Lower leg skin (tissue), 4 donors: ENCODE results near the gene FGFRL1. TPM values are rescaled to one million over a fixed set of nuclear protein-coding genes. Genes with fewer than 3 reads are reported as not detected.

Source experiments
- DNase-seq, 2 donors: peaks; one replicate each; pipeline ENCODE4 v3.0.0-alpha.2; 2019; ENCODE audit warnings: low spot score in 2 of 2
- H3K4me3 ChIP-seq: fragments of 200-600 bp; sonication (generic); 2 replicates; pipeline ENCODE4 v1.5.1; 2017; ENCODE audit warnings: mild to moderate bottlenecking, low read depth; ENCODE audit not compliant: poor library complexity, severe bottlenecking
- POLR2A ChIP-seq, 2 donors: fragments of 450-650 bp; IDR thresholded peaks; one replicate each; pipeline ENCODE4 v1.6.1; 2016 to 2017; ENCODE audit warnings: antibody characterized with exemption in 2 of 2, mild to moderate bottlenecking in 1 of 2, moderate library complexity in 1 of 2
- WGBS, 2 donors: methylation state at CpG; one replicate each; pipeline ENCODE4 v1.1.5; 2018; 5-methylcytosine and 5-hydroxymethylcytosine counted together
- intact Hi-C: fragments of 100-400 bp; cut with DNase I; formaldehyde crosslinking; loops from one replicate; pipeline ENCODE4 v1.15.0; 2023; ENCODE audit warnings: low total_unique reads
- total RNA-seq, 4 donors: library from RNA; depleted of rRNA; stranded (reverse); fragments of >200 nt; gene quantifications; one replicate each; pipeline ENCODE4 v1.1.0, GENCODE V29; 2016
- TF ChIP-seq, protein P1 (sequence below), 3 donors: fragments of 450-650 bp; IDR thresholded peaks; one replicate each; pipeline ENCODE4 v1.5.1; 2016; ENCODE audit warnings: antibody characterized with exemption in 3 of 3, mild to moderate bottlenecking in 3 of 3, moderate library complexity in 2 of 3

FGFRL1 gene
- total RNA-seq, 4 donors from 2014 or later: 7.4 to 13.7 (median 10.7) TPM

DNA sequence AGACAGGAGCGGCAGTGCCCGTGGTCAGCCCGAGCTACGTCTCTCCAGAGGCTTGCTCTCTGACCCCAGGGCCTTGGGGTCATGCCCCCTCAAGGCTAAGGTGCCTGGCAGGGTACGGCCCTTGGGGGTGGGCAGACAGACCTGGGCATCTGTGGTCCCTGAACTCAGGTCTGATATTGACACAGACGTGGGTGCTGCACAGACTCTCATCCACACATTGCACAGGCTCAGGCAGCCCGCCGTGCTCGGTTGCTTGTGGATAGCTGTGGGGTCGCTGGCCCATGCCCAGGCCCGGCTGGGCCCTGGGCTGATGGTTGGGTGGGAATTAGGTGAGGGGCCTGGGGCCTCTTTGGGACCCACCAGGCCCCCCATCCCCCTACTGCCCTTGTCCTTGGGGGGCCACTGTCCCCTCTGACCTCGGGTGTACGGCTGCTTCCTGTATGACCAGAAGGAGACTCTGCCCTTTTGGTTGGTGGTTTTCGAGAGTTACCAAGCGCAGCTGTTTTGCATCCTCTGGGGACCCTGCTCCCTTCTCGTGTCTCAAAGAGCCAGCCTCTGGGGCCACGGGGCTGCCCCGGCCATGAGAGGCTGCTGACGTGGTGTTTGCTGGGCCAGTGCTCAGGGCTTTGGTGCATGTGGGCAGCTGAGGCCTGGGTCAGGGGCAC is 10.1 kb downstream of the FGFRL1 start:
- intact Hi-C loops: no loop called here
- no peak overlapping the region for H3K4me3 ChIP-seq
- 83 to 91% methylated on average over 13 to 19 of the region's 19 CpGs for WGBS, 2 donors
- TF ChIP-seq, protein P1, sequence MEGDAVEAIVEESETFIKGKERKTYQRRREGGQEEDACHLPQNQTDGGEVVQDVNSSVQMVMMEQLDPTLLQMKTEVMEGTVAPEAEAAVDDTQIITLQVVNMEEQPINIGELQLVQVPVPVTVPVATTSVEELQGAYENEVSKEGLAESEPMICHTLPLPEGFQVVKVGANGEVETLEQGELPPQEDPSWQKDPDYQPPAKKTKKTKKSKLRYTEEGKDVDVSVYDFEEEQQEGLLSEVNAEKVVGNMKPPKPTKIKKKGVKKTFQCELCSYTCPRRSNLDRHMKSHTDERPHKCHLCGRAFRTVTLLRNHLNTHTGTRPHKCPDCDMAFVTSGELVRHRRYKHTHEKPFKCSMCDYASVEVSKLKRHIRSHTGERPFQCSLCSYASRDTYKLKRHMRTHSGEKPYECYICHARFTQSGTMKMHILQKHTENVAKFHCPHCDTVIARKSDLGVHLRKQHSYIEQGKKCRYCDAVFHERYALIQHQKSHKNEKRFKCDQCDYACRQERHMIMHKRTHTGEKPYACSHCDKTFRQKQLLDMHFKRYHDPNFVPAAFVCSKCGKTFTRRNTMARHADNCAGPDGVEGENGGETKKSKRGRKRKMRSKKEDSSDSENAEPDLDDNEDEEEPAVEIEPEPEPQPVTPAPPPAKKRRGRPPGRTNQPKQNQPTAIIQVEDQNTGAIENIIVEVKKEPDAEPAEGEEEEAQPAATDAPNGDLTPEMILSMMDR (IDR thresholded peaks at IDR 0.05): no peak
- TF ChIP-seq POLR2A (IDR thresholded peaks at IDR 0.05): no peak
- no peak for DNase-seq

DNA sequence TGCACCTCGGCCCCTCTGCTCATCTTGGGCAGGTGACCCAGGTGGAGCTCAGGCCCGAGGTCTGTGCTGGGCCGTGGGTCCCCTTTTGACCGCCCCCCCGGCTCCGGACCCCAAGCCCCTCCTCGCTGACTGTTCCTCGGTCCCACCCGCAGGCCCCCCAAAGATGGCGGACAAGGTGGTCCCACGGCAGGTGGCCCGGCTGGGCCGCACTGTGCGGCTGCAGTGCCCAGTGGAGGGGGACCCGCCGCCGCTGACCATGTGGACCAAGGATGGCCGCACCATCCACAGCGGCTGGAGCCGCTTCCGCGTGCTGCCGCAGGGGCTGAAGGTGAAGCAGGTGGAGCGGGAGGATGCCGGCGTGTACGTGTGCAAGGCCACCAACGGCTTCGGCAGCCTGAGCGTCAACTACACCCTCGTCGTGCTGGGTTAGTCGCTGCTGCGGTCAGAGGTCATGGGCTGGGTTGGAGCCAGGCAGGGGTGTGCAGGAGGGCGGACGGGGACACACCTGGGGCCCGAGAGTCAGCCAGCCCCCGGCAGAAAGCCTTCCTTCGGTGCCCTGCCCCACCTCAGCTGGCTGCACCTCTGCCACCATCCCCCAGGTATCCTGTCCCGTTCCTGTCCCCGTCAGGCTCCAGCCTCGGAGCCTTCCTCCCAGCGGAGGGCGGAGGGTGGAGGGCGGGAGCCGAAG is 10.8 kb downstream of the FGFRL1 start:
- intact Hi-C loops: no loop called here
- TF ChIP-seq, protein P1 (IDR thresholded peaks at IDR 0.05): no peak
- no peak for TF ChIP-seq POLR2A (IDR thresholded peaks at IDR 0.05)
- no peak overlapping the region for H3K4me3 ChIP-seq
- 81 to 88% methylated on average over 30 to 35 of the region's 46 CpGs for WGBS, 2 donors
- no peak for DNase-seq

DNA sequence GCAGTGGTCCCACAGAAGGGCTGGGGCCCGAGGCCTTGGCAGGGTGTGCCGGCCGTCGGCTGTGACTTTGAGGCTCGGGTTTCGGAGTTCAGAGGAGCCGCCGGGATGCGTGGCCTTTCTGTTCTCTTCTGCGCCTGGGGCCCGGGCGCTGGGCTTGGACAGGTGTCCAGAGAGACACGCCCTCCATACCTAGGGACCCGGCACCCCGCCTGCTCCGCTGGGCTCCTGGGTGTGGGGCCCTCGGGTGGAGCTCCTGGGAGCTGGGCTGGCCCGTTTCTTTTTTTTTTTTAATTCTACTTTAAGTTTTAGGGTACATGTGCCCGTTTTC is 11.3 kb downstream of the FGFRL1 start:
- H3K4me3 ChIP-seq: no peak overlapping the region
- WGBS, 2 donors: 63 to 77% methylated on average over 18 to 19 of the region's 19 CpGs
- intact Hi-C loops: no loop called here
- no peak for DNase-seq
- TF ChIP-seq POLR2A (IDR thresholded peaks at IDR 0.05): no peak
- TF ChIP-seq, protein P1 (IDR thresholded peaks at IDR 0.05): no peak

DNA sequence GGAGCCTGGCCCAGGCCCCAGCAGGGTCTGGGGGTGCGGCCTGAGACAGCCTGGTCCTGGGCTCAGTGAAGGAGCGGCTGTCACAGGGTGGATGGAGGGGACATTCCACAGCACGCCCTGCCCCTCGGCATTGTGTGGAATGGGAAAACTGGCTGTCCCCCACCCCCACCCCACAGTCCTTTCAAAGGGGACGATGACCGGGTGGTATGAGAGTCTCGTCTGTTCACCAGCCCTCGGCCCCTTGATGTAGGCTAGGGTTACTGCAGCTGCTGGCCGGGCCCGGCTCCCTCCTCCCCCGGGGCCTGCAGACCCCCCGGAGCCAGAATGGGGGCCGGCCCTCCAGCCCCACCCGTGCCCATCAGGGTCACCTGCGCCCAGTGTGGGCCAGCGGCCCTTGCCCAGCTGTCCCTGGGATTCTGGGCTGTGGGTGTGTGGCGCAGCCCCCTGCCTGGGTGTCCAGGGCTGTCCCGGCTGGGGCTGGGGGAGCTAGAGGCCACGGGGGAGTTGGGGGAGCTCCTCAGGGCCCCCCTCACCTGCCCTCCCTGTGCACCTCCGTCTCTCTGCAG is 11.7 kb downstream of the FGFRL1 start:
- no peak for DNase-seq
- TF ChIP-seq, protein P1 (IDR thresholded peaks at IDR 0.05): no peak
- intact Hi-C loops: no loop called here

DNA sequence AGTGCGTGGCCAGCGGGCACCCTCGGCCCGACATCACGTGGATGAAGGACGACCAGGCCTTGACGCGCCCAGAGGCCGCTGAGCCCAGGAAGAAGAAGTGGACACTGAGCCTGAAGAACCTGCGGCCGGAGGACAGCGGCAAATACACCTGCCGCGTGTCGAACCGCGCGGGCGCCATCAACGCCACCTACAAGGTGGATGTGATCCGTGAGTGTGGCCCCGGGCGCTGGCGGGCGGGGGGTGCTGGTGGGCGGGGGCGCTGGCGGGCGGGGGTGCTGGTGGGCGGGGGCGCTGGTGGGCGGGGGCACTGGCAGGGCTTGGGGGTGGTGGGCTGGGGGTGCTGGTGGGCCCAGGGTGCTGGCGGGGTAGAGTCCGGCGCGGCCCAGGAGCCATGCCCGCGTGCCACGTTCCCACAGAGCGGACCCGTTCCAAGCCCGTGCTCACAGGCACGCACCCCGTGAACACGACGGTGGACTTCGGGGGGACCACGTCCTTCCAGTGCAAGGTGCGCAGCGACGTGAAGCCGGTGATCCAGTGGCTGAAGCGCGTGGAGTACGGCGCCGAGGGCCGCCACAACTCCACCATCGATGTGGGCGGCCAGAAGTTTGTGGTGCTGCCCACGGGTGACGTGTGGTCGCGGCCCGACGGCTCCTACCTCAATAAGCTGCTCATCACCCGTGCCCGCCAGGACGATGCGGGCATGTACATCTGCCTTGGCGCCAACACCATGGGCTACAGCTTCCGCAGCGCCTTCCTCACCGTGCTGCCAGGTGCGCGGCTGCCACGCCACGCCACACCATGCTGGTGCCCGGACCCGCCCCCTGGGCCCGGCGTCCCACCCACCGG is 12.7 kb downstream of the FGFRL1 start:
- no peak overlapping the region for H3K4me3 ChIP-seq
- WGBS, 2 donors: 97 to 98% methylated on average over 73 to 81 of the region's 83 CpGs
- DNase-seq: no peak
- TF ChIP-seq, protein P1 (IDR thresholded peaks at IDR 0.05): no peak
- TF ChIP-seq POLR2A (IDR thresholded peaks at IDR 0.05): no peak
- intact Hi-C loops: no loop called here

More for the DNA sequence above, 11.7 kb downstream of the FGFRL1 start:
- 94 to 99% methylated on average over 6 to 17 of the region's 20 CpGs for WGBS, 2 donors
- no peak overlapping the region for H3K4me3 ChIP-seq
